OCI-LY1 (cell line): Measurements from ENCODE around the gene STAC.

Experiments
- EZH2 ChIP-seq: fragments of 200-600 bp; sonication (generic), shearing (Covaris generic); IDR thresholded peaks from 2 replicates; pipeline ENCODE4 v1.8.0; 2017; ENCODE audit warnings: borderline replicate concordance, mixed run types, mild to moderate bottlenecking, antibody characterized with exemption, low read length, moderate library complexity, mixed read lengths
- TF ChIP-seq, protein P1 (sequence below): fragments of 200-600 bp; sonication (generic), shearing (Covaris generic); IDR thresholded peaks from 2 replicates; pipeline ENCODE4 v1.5.1; 2017; ENCODE audit warnings: mild to moderate bottlenecking, antibody characterized with exemption, low read length, moderate library complexity, mixed read lengths

DNA sequence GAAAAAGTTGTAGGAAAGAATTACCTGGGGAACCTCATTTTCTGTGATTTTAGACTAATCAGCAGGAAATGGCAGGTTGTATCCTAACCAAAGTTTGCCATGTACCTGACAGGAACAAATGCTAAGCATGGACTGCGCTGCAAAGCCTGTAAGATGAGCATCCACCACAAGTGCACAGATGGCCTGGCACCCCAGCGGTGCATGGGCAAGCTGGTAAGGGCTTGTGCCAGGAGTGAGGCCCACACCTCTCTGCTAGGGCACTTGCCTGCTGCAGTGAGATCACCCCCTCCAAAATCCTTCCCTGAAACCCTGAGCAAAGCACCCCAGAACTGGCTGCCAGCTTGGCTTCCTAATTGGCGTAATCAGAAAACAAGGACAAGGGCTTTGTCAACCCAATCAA is 102.6 kb downstream of the STAC start:
- TF ChIP-seq, protein P1, sequence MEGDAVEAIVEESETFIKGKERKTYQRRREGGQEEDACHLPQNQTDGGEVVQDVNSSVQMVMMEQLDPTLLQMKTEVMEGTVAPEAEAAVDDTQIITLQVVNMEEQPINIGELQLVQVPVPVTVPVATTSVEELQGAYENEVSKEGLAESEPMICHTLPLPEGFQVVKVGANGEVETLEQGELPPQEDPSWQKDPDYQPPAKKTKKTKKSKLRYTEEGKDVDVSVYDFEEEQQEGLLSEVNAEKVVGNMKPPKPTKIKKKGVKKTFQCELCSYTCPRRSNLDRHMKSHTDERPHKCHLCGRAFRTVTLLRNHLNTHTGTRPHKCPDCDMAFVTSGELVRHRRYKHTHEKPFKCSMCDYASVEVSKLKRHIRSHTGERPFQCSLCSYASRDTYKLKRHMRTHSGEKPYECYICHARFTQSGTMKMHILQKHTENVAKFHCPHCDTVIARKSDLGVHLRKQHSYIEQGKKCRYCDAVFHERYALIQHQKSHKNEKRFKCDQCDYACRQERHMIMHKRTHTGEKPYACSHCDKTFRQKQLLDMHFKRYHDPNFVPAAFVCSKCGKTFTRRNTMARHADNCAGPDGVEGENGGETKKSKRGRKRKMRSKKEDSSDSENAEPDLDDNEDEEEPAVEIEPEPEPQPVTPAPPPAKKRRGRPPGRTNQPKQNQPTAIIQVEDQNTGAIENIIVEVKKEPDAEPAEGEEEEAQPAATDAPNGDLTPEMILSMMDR, result no peak
- no peak for TF ChIP-seq EZH2
